ENCODE measurements around the gene SLC8A1.

DNA sequence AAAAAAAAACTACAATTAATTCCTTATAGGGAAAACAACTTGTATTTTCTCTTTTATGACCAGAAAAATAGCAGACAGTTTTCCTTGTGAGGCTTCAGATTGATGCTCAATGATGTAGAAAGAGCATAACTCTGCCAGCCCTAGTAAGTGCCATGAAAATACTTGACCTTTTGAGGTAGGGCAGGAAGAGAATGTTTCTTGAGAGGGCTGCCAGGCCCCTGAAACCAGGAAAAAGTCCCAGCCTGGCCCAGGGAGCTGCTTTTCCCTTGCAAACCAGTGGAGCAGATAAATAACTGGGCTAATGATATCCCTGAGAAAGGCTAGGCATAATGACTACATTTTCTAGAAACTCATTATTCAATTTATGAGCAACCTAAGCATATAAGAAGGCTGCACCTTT is 126.8 kb downstream of the SLC8A1 start:
- TF ChIP-seq, protein P1, sequence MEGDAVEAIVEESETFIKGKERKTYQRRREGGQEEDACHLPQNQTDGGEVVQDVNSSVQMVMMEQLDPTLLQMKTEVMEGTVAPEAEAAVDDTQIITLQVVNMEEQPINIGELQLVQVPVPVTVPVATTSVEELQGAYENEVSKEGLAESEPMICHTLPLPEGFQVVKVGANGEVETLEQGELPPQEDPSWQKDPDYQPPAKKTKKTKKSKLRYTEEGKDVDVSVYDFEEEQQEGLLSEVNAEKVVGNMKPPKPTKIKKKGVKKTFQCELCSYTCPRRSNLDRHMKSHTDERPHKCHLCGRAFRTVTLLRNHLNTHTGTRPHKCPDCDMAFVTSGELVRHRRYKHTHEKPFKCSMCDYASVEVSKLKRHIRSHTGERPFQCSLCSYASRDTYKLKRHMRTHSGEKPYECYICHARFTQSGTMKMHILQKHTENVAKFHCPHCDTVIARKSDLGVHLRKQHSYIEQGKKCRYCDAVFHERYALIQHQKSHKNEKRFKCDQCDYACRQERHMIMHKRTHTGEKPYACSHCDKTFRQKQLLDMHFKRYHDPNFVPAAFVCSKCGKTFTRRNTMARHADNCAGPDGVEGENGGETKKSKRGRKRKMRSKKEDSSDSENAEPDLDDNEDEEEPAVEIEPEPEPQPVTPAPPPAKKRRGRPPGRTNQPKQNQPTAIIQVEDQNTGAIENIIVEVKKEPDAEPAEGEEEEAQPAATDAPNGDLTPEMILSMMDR (IDR thresholded peaks at IDR 0.05; ENCODE audit: insufficient read depth, low read depth, low read length) = no peak
- TF ChIP-seq EZH2 (IDR thresholded peaks at IDR 0.05; ENCODE audit: insufficient read depth, low read length) = no peak

Data from astrocyte (in vitro differentiated cells and primary cell).